ENCODE results near the gene COL25A1. TPM values are rescaled to one million over a fixed set of nuclear protein-coding genes. Genes with fewer than 3 reads are reported as not detected.

Gene COL25A1
- total and polyA plus RNA-seq, 2 donors (not counting 3 experiments of a cell fraction or from before 2014, with no cell fraction given), result 0.21 to 3.5 TPM

DNA sequence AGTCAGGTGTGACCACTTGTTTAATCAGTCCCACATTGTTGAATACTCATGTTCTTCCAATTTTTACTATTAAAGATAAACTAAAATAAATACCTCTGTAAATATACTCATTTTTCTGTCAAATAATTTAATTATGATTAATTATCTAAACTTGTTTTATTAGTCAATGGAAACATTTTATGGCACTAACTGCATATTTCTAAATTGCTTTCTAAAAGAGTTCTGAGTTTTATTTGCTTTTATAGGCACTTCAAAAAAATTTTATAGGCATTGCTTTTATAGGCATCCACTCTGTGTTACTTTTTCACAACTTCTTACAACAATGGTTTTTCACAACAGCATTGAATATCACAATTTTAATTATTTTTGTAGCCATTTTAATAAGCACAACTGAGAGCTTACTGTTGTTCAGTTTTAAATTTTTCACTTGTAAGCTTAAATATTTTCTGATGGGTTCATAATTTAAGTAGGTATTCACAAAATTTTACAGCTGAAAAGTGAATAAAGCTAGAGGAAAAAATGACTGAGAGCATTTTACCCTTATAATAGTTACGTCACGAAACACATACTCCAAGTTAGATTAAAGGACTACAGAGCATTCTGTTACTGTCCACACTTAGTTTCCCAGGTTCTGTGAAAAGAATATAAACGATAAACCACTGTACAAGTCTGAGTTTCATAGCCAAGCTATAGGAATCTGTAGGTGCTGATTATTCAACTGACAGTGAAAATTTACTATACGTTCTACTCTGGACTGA is 398.8 kb downstream of the COL25A1 start:
- FAIRE-seq, result no peak

More for the DNA sequence above, 398.8 kb downstream of the COL25A1 start:
- ChIA-PET CTCF (no interaction called here), POLR2A (no interaction called here)
- Histone ChIP-seq H3K79me2 (ENCODE audit: control insufficient read depth, insufficient read depth, low read length) (no peaks in the 10 kb centered on the region), H3K9me3 (replicated peaks; ENCODE audit: control insufficient read depth, insufficient read depth, low read length) (no peaks in the 10 kb centered on the region), H3K4me1 (ENCODE audit: control insufficient read depth, extremely low read depth, insufficient read depth, low read length) (no peaks in the 10 kb centered on the region), H3K9ac (replicated peaks; ENCODE audit: extremely low read depth, insufficient read depth, low read length) (no peak overlapping the region), H3K4me2 (ENCODE audit: insufficient read depth, low read length) (no peak overlapping the region), H3K9me1 (replicated peaks; ENCODE audit: control insufficient read depth, extremely low read depth, insufficient read depth, low read length) (no peaks in the 10 kb centered on the region), H3K4me3 (replicated peaks in 1 of 3; ENCODE audit: insufficient read depth in 1 of 3, low read depth in 1 of 3, low read length in 3 of 3) (no peak overlapping the region), H3K36me3 (ENCODE audit: control insufficient read depth in 2 of 2, extremely low read depth in 1 of 2, insufficient read depth in 2 of 2, low read length in 2 of 2) (no peaks in the 10 kb centered on the region), H2AFZ (ENCODE audit: low read depth, low read length) (no peak overlapping the region), H3K27me3 (ENCODE audit: control insufficient read depth in 2 of 2, insufficient read depth in 2 of 2, low read length in 2 of 2) (peaks cover 0 to 4% of the 10 kb centered on the region in 2 experiments), H3K27ac (ENCODE audit: insufficient read depth, low read depth, low read length) (no peak overlapping the region), H4K20me1 (replicated peaks; ENCODE audit: control insufficient read depth, extremely low read depth, insufficient read depth, low read length) (no peaks in the 10 kb centered on the region)
- intact Hi-C loops (cut with micrococcal nuclease) (no loop called here), dilution Hi-C loops (cut with MboI; ENCODE audit: extremely low pct_ligation_motif_present, low sequenced_read_pairs) (no loop called here)
- no peak for DNase-seq (ENCODE audit: low read depth, low spot score)
- no peak for TF ChIP-seq POLR2A (IDR thresholded peaks at IDR 0.05; ENCODE audit: low read depth, low read length)
- TF ChIP-seq MYC (IDR thresholded peaks at IDR 0.05; ENCODE audit: low read depth, low read length), result no peak
- TF ChIP-seq, protein P1, sequence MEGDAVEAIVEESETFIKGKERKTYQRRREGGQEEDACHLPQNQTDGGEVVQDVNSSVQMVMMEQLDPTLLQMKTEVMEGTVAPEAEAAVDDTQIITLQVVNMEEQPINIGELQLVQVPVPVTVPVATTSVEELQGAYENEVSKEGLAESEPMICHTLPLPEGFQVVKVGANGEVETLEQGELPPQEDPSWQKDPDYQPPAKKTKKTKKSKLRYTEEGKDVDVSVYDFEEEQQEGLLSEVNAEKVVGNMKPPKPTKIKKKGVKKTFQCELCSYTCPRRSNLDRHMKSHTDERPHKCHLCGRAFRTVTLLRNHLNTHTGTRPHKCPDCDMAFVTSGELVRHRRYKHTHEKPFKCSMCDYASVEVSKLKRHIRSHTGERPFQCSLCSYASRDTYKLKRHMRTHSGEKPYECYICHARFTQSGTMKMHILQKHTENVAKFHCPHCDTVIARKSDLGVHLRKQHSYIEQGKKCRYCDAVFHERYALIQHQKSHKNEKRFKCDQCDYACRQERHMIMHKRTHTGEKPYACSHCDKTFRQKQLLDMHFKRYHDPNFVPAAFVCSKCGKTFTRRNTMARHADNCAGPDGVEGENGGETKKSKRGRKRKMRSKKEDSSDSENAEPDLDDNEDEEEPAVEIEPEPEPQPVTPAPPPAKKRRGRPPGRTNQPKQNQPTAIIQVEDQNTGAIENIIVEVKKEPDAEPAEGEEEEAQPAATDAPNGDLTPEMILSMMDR (IDR thresholded peaks at IDR 0.05; ENCODE audit: extremely low read depth in 1 of 2, insufficient read depth in 1 of 2, low read depth in 1 of 2, low read length in 2 of 2), result no peak
- no peak for TF ChIP-seq FOS (IDR thresholded peaks at IDR 0.05; ENCODE audit: borderline replicate concordance, insufficient read depth, low read length)
- no peak for TF ChIP-seq EZH2 (IDR thresholded peaks at IDR 0.05; ENCODE audit: borderline replicate concordance, low read depth, low read length, severe bottlenecking)
- TF ChIP-seq GATA2 (IDR thresholded peaks at IDR 0.05; ENCODE audit: insufficient read depth, insufficient read length, low read depth, low read length), result no peak
- TF ChIP-seq JUN (IDR thresholded peaks at IDR 0.05; ENCODE audit: borderline replicate concordance, insufficient read depth, insufficient read length, low read depth), result no peak
- TF ChIP-seq, protein P2, sequence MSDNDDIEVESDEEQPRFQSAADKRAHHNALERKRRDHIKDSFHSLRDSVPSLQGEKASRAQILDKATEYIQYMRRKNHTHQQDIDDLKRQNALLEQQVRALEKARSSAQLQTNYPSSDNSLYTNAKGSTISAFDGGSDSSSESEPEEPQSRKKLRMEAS (IDR thresholded peaks at IDR 0.05; ENCODE audit: insufficient read depth, insufficient read length), result no peak
- TF ChIP-seq POLR2AphosphoS5 (IDR thresholded peaks at IDR 0.05; ENCODE audit: insufficient read depth, low read depth, low read length), result no peak
- no TSS peak for BruUV-seq (replicated peaks)
